OCI-LY7 (cell line): ENCODE data around the gene ETNPPL.

ENCODE experiments used
- CTCF ChIP-seq: fragments of 200-600 bp; sonication (generic); conservative IDR thresholded peaks from 2 replicates; pipeline ENCODE4 v1.5.1; 2014; ENCODE audit warnings: mild to moderate bottlenecking, antibody characterized with exemption, low read length, moderate library complexity, mixed read lengths
- EZH2phosphoT487 ChIP-seq: fragments of 200-600 bp; sonication (generic); IDR thresholded peaks from 2 replicates; pipeline ENCODE4 v1.6.1; 2018; ENCODE audit warnings: low read depth, borderline replicate concordance, mild to moderate bottlenecking, mixed run types, antibody characterized with exemption, low read length, moderate library complexity, mixed read lengths

DNA sequence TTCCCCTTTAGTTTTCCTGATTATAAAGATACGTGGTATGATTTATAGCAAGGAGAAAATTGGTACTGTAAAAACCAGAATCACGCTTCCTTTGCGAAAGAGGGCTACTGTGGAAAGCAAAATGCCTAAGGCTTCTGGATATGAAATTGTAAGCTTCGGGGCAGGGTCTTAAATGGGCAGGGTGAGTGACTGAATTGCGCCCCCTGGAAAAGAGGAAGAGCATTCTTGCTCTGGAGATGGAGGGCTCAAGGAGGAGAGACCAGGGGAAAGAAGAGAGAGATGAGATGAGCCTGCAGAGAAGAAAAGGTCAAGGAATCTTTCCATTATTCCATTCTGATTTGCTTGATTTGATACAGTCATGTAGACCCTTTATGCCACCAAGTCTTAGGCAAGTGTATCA is 13.1 kb upstream of the ETNPPL start:
- TF ChIP-seq CTCF (no peak), EZH2phosphoT487 (no peak)
